GM12878 (cell line): ENCODE results near the gene PDE9A.

Source experiments
- BACH1 ChIP-seq: fragments of 450-650 bp; IDR thresholded peaks from 2 replicates; pipeline ENCODE4 v1.6.1; 2017; ENCODE audit warnings: mild to moderate bottlenecking, borderline replicate concordance
- CEBPZ ChIP-seq: fragments of 150-350 bp; IDR thresholded peaks from 2 replicates; pipeline ENCODE4 v1.6.1; 2016; ENCODE audit warnings: low read depth, low read length
- CTCF ChIP-seq, 3 experiments: IDR thresholded peaks in 2 of 3; conservative IDR thresholded peaks in 1 of 3; 2 replicates each; pipeline ENCODE4 v1.5.1; 2011; ENCODE audit warnings: low read depth in 3 of 3, low read length in 3 of 3, mild to moderate bottlenecking in 3 of 3, control low read depth in 2 of 3, moderate library complexity in 2 of 3, inconsistent platforms in 1 of 3, mixed read lengths in 1 of 3; ENCODE audit not compliant: control insufficient read depth in 2 of 3, insufficient read depth in 1 of 3; ENCODE audit errors: extremely low read depth in 1 of 3
- E4F1 ChIP-seq: fragments of 450-650 bp; IDR thresholded peaks from 2 replicates; pipeline ENCODE4 v1.6.1; 2018; ENCODE audit warnings: borderline replicate concordance, mild to moderate bottlenecking; ENCODE audit not compliant: partially characterized antibody
- POLR2A ChIP-seq: IDR thresholded peaks from 2 replicates; pipeline ENCODE4 v1.6.1; 2011; ENCODE audit warnings: low read depth, mild to moderate bottlenecking, low read length
- STAT3 ChIP-seq: IDR thresholded peaks from 2 replicates; pipeline ENCODE4 v1.6.1; 2011; ENCODE audit warnings: low read depth, low read length, improper control_type of control experiment

GRCh38 chr21:42617486-42617885 lies 35.9 kb upstream of the PDE9A start:
- TF ChIP-seq CEBPZ (no peak), E4F1 (no peak), POLR2A (no peak), STAT3 (no peak), BACH1 (no peak), CTCF (IDR thresholded peaks at IDR 0.05 in 2 of 3, conservative IDR thresholded peaks at IDR 0.05 in 1 of 3; ENCODE audit: control insufficient read depth in 2 of 3, extremely low read depth in 1 of 3, insufficient read depth in 1 of 3, low read depth in 3 of 3, low read length in 3 of 3) (no peak)
